ENCODE results near the gene SPOCK1.

DNA sequence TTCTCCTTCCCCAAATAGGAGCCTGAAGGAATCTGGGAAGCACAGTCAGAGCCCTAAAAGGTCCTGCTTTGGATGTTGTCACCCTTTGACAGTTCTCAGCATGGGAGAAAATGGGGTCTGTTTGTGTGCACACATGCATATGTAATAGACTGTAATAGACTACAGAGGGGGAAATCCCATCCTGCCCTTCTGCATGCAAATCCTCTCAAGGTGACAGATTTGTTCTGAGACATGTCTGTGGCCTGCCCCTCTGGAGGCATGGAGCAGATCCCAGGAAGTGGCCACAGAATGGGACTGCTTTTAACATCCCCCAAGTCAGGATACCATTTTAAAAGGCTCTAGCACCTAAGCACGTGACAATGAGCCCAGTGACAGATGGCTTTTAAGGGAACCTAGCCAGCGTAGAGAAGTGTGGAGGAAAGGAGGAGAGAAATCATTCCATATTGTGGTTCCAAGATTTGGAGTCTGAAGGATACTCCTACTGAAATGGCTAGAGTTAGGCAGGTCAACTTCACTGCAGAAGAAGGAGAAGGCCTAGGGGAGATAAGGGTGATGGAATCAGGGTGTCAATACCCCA, 483.5 kb downstream of the SPOCK1 start:
- TF ChIP-seq, protein P1, sequence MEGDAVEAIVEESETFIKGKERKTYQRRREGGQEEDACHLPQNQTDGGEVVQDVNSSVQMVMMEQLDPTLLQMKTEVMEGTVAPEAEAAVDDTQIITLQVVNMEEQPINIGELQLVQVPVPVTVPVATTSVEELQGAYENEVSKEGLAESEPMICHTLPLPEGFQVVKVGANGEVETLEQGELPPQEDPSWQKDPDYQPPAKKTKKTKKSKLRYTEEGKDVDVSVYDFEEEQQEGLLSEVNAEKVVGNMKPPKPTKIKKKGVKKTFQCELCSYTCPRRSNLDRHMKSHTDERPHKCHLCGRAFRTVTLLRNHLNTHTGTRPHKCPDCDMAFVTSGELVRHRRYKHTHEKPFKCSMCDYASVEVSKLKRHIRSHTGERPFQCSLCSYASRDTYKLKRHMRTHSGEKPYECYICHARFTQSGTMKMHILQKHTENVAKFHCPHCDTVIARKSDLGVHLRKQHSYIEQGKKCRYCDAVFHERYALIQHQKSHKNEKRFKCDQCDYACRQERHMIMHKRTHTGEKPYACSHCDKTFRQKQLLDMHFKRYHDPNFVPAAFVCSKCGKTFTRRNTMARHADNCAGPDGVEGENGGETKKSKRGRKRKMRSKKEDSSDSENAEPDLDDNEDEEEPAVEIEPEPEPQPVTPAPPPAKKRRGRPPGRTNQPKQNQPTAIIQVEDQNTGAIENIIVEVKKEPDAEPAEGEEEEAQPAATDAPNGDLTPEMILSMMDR (conservative IDR thresholded peaks at IDR 0.05; ENCODE audit: low read depth, low read length) = no peak
- TF ChIP-seq EZH2 (IDR thresholded peaks at IDR 0.05; ENCODE audit: low read length, unreplicated experiment) = no peak
